HepG2 (cell line): ENCODE measurements around the gene FIGNL1. TPM values are rescaled to one million over a fixed set of nuclear protein-coding genes. Genes with fewer than 3 reads are reported as not detected.

ENCODE experiments used
- ARNT ChIP-seq: fragments of 450-650 bp; IDR thresholded peaks from 2 replicates; pipeline ENCODE4 v1.6.1; 2017
- CEBPG ChIP-seq: IDR thresholded peaks from 2 replicates; pipeline ENCODE4 v1.6.1; 2016
- GFI1 ChIP-seq: sonication (generic); formaldehyde crosslinking; IDR thresholded peaks from 2 replicates; pipeline ENCODE4 v1.5.0; 2020; ENCODE audit warnings: missing genetic modification reagents, mild to moderate bottlenecking, borderline replicate concordance
- HIVEP1 ChIP-seq: sonication (generic); formaldehyde crosslinking; IDR thresholded peaks from 2 replicates; pipeline ENCODE4 v1.4.0; 2020; ENCODE audit warnings: mild to moderate bottlenecking, missing genetic modification reagents
- HNRNPLL ChIP-seq: fragments of 200-400 bp; formaldehyde crosslinking; IDR thresholded peaks from 2 replicates; pipeline ENCODE4 v1.6.1; 2017; ENCODE audit warnings: mild to moderate bottlenecking, low read depth, low read length; ENCODE audit not compliant: poor library complexity, severe bottlenecking
- IKZF5 ChIP-seq: IDR thresholded peaks from 2 replicates; pipeline ENCODE4 v1.6.1; 2018; ENCODE audit warnings: missing genetic modification reagents, mild to moderate bottlenecking, missing compliant biosample characterization
- KDM5B ChIP-seq: sonication (generic); formaldehyde crosslinking; IDR thresholded peaks from 2 replicates; pipeline ENCODE4 v1.4.0; 2020; ENCODE audit warnings: missing genetic modification reagents, mild to moderate bottlenecking, borderline replicate concordance
- MEIS1 ChIP-seq: sonication (generic); formaldehyde crosslinking; IDR thresholded peaks from 2 replicates; pipeline ENCODE4 v1.9.0; 2021; ENCODE audit warnings: mild to moderate bottlenecking, missing genetic modification reagents, moderate library complexity, borderline replicate concordance
- MYPOP ChIP-seq: sonication (generic); formaldehyde crosslinking; IDR thresholded peaks from 2 replicates; pipeline ENCODE4 v1.8.1; 2023; ENCODE audit warnings: mild to moderate bottlenecking, moderate library complexity, missing genetic modification reagents
- NFKBIZ ChIP-seq: IDR thresholded peaks from 2 replicates; pipeline ENCODE4 v1.6.1; 2018; ENCODE audit warnings: missing genetic modification reagents, missing compliant biosample characterization
- SOX13 ChIP-seq, 3 experiments: fragments of 450-650 bp in 1 of 3; sonication (generic) in 1 of 3; formaldehyde crosslinking in 1 of 3; IDR thresholded peaks in 2 of 3; conservative IDR thresholded peaks in 1 of 3; 2 replicates each; pipeline versions ENCODE4 v1.5.0 to v1.6.1; 2016 to 2020; ENCODE audit warnings: antibody characterized with exemption in 1 of 3, mild to moderate bottlenecking in 1 of 3, missing compliant biosample characterization in 1 of 3, missing genetic modification reagents in 1 of 3, moderate library complexity in 1 of 3
- SYNCRIP ChIP-seq: fragments of 200-400 bp; formaldehyde crosslinking; IDR thresholded peaks from 2 replicates; pipeline ENCODE4 v1.6.1; 2018; ENCODE audit warnings: mild to moderate bottlenecking, low read depth, low read length; ENCODE audit not compliant: insufficient read depth
- TFDP2 ChIP-seq: sonication (generic); formaldehyde crosslinking; IDR thresholded peaks from 2 replicates; pipeline ENCODE4 v1.4.0; 2020; ENCODE audit warnings: missing genetic modification reagents
- TOPORS ChIP-seq: sonication (generic); formaldehyde crosslinking; IDR thresholded peaks from 2 replicates; pipeline ENCODE4 v1.8.0; 2023; ENCODE audit warnings: mild to moderate bottlenecking, missing genetic modification reagents
- ZKSCAN5 ChIP-seq: sonication (generic); formaldehyde crosslinking; IDR thresholded peaks from 2 replicates; pipeline ENCODE4 v1.5.1; 2020; ENCODE audit warnings: mild to moderate bottlenecking, missing genetic modification reagents
- ZNF263 ChIP-seq: sonication (generic); formaldehyde crosslinking; IDR thresholded peaks from 2 replicates; pipeline ENCODE4 v1.4.0; 2020; ENCODE audit warnings: missing genetic modification reagents
- ZNF704 ChIP-seq: sonication (generic); formaldehyde crosslinking; IDR thresholded peaks from 2 replicates; pipeline ENCODE4 v1.8.1; 2023; ENCODE audit warnings: mild to moderate bottlenecking, inconsistent platforms, moderate library complexity, missing genetic modification reagents, borderline replicate concordance
- ZNF724P ChIP-seq: sonication (generic); formaldehyde crosslinking; IDR thresholded peaks from 2 replicates; pipeline ENCODE4 v1.8.0; 2022; ENCODE audit warnings: missing genetic modification reagents, borderline replicate concordance
- ZNF891 ChIP-seq: sonication (generic); formaldehyde crosslinking; IDR thresholded peaks from 2 replicates; pipeline ENCODE4 v1.5.0; 2020; ENCODE audit warnings: mild to moderate bottlenecking, missing genetic modification reagents
- polyA plus RNA-seq, 8 experiments: library from polyadenylated mRNA; depleted of rRNA in 3 of 8; stranded (reverse) in 7 of 8; unstranded in 1 of 8; fragments of >200 nt; fragmentation: Illumina TruSeq in 4 of 8; extraction: Trizol in 4 of 8; gene quantifications; 2 replicates each; pipeline versions ENCODE4 v1.2.1 to v1.2.3, GENCODE V29; 2011 to 2016; ENCODE audit warnings: low read depth in 4 of 8, missing spikeins in 1 of 8, mixed read lengths in 1 of 8; ENCODE audit not compliant: insufficient read depth in 1 of 8
- total RNA-seq, 5 experiments: library from RNA; depleted of rRNA; stranded (reverse); fragments of >200 nt; fragmentation: Illumina TruSeq; extraction: Trizol; gene quantifications; 2 replicates each; pipeline ENCODE4 v1.2.3, GENCODE V29; 2016; ENCODE audit warnings: low read depth in 1 of 5
- TF ChIP-seq, protein P1 (sequence below): sonication (generic); formaldehyde crosslinking; IDR thresholded peaks from 2 replicates; pipeline ENCODE4 v1.4.0; 2020; ENCODE audit warnings: missing genetic modification reagents, mild to moderate bottlenecking, borderline replicate concordance

The FIGNL1 gene
- total and polyA plus RNA-seq, 2 of the 13 experiments (the other 11 are each of a cell fraction or from before 2014, with no cell fraction given) = 4.0 to 20.9 TPM

DNA sequence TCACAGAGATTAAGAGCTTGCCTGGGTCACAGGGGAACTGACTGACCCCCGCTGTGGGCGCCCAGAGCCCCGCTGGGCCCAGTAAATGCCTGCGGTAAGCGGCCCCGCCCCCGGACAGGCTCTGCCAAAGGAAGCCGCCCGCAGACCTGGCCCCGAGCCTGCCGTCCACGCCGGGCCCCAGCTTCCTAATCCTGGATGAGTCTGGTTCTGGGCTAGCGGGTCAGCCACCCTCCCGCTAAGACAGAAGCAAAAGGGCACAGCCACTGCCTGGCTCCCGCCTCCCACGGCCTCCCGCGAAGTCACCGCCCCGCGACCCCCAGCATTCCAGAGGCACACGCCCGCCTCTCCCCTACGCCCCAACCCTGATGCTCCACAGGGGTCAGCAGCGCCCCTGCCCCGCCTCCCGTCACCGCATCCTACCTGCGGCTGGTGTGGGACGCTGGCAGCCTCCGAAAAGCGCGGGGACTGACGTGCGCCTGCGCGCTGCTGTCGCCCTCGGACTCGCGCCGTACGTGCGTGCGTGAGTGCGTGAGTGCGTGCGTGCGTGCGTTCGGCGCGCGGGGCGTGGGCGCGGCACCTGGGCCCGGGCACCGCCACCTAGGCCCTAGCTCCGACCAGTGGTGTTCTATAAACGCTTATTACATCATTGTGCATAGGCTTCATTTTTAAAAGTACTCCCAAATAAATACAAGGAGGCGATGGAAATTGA, at the start of gene FIGNL1 (continued):
- TF ChIP-seq MYPOP (CRISPR knock-in tag) (peak; percentile 85; the same call in 1 of the 2 replicates), MEIS1 (CRISPR knock-in tag) (0 out of 2 replicates have a peak, but pooled peaks have one; percentile 51), CEBPG (CRISPR knock-in tag) (peak; percentile 25), KDM5B (CRISPR knock-in tag) (peak; percentile 87; the same call in 1 of the 2 replicates), IKZF5 (peak; percentile 14; the same call in 1 of the 2 replicates), ZNF704 (CRISPR knock-in tag) (peak; percentile 18; the same call in 1 of the 2 replicates), TFDP2 (CRISPR knock-in tag) (peak; percentile 99), HNRNPLL (peak; percentile 76), ZKSCAN5 (0 out of 2 replicates have a peak, but pooled peaks have one; percentile 18), HIVEP1 (CRISPR knock-in tag) (peak; percentile 29; the same call in 1 of the 2 replicates), ZNF891 (CRISPR knock-in tag) (peak; percentile 81), SOX13 (IDR thresholded peaks at IDR 0.05) (no peak), SOX13 (CRISPR knock-in tag; conservative IDR thresholded peaks at IDR 0.05 in 1 of 2, IDR thresholded peaks at IDR 0.05 in 1 of 2) (peak in 1 of 2 experiments; percentile 37; a peak in 1 of 4 replicates), ARNT (no peak), ZNF263 (CRISPR knock-in tag) (0 out of 2 replicates have a peak, but pooled peaks have one; percentile 12), TOPORS (peak; percentile 65; the same call in 1 of the 2 replicates), NFKBIZ (CRISPR knock-in tag) (0 out of 2 replicates have a peak, but pooled peaks have one; percentile 52), SYNCRIP (no peak), GFI1 (CRISPR knock-in tag) (peak; percentile 64; the same call in 1 of the 2 replicates), ZNF724P (peak; percentile 79; the same call in 1 of the 2 replicates)
- TF ChIP-seq, protein P1, sequence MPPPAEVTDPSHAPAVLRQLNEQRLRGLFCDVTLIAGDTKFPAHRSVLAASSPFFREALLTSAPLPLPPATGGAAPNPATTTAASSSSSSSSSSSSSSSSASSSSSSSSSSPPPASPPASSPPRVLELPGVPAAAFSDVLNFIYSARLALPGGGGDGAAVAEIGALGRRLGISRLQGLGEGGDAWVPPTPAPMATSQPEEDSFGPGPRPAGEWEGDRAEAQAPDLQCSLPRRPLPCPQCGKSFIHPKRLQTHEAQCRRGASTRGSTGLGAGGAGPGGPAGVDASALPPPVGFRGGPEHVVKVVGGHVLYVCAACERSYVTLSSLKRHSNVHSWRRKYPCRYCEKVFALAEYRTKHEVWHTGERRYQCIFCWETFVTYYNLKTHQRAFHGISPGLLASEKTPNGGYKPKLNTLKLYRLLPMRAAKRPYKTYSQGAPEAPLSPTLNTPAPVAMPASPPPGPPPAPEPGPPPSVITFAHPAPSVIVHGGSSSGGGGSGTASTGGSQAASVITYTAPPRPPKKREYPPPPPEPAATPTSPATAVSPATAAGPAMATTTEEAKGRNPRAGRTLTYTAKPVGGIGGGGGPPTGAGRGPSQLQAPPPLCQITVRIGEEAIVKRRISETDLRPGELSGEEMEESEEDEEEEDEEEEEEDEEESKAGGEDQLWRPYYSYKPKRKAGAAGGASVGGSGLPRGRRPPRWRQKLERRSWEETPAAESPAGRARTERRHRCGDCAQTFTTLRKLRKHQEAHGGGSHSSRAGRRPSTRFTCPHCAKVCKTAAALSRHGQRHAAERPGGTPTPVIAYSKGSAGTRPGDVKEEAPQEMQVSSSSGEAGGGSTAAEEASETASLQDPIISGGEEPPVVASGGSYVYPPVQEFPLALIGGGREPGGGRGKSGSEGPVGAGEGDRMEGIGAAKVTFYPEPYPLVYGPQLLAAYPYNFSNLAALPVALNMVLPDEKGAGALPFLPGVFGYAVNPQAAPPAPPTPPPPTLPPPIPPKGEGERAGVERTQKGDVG (CRISPR knock-in tag) = peak; percentile 64; the same call in 1 of the 2 replicates
